ENCODE measurements around the gene SLIT3. TPM values are rescaled to one million over a fixed set of nuclear protein-coding genes. Genes with fewer than 3 reads are reported as not detected.

The SLIT3 gene
- total and polyA plus RNA-seq, 9 of the 15 experiments (the other 6 are each of a cell fraction or from before 2014, with no cell fraction given): 0.01 to 0.04 TPM; not detected in 7

DNA sequence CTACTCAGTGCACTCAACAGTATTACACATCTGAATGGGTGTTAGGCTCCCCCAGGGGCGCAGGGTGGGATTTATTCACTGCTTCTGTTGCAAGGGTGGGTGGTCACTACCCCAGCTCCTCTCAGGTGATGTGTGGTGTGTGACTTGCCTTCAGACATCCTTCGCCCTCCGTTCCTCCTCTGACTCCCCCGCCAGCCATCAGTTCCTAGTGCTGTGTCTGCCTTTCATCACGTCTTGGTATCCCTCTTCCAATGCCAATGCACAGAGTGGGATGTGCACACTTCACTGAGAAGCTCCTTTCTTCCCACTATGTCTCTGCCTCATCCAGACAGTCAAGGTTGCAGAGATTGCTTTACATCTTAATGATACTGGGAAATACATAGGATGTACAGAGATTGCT lies 79.4 kb downstream of the SLIT3 start:
- Histone ChIP-seq H3K9me1 (ENCODE audit: control insufficient read depth, insufficient read depth, low read length) (no peaks in the 10 kb centered on the region), H3K36me3 (ENCODE audit: control insufficient read depth, insufficient read depth, low read length) (no peaks in the 10 kb centered on the region), H4K20me1 (replicated peaks; ENCODE audit: control insufficient read depth, insufficient read depth, low read length) (no peaks in the 10 kb centered on the region), H2AFZ (ENCODE audit: low read depth, low read length) (no peak overlapping the region), H3K79me2 (ENCODE audit: control insufficient read depth, insufficient read depth, low read length) (no peaks in the 10 kb centered on the region), H3K4me2 (ENCODE audit: insufficient read depth, low read length) (no peak overlapping the region), H3K9ac (ENCODE audit: insufficient read depth in 1 of 2, low read depth in 2 of 2, low read length in 2 of 2) (no peak overlapping the region), H3K4me3 (no peak overlapping the region), H3K27me3 (ENCODE audit: control insufficient read depth in 2 of 2, insufficient read depth in 2 of 2, low read length in 2 of 2) (peaks cover 0 to 3% of the 10 kb centered on the region in 2 experiments; a peak in 1 of 5 replicates), H3K9me3 (replicated peaks; ENCODE audit: control insufficient read depth, insufficient read depth, low read depth, low read length) (no peaks in the 10 kb centered on the region), H3K4me1 (replicated peaks in 1 of 2; ENCODE audit: control insufficient read depth in 2 of 2, insufficient read depth in 2 of 2, low read length in 2 of 2) (no peaks in the 10 kb centered on the region), H3K27ac (ENCODE audit: extremely low read depth, low read depth, low read length) (no peak overlapping the region)
- POLR2A ChIA-PET: no interaction called here
- CTCF ChIA-PET (ENCODE audit: low intra/inter-chr PET ratio): no interaction called here
- in situ Hi-C loops (cut with MboI): no loop called here
- FAIRE-seq (no peak), DNase-seq (ENCODE audit: extremely low read depth in 1 of 4, low spot score in 3 of 4) (no peak), ATAC-seq (no peak)
- BruUV-seq (replicated peaks): no TSS peak
- TF ChIP-seq ZBTB8A (IDR thresholded peaks at IDR 0.05; ENCODE audit: partially characterized antibody) (no peak), TCF7L2 (IDR thresholded peaks at IDR 0.05; ENCODE audit: low read depth, low read length) (no peak), ZNF134 (CRISPR knock-in tag; conservative IDR thresholded peaks at IDR 0.05) (no peak), SRSF1 (IDR thresholded peaks at IDR 0.05; ENCODE audit: low read depth, low read length) (no peak), RFX5 (IDR thresholded peaks at IDR 0.05; ENCODE audit: low read depth, low read length) (no peak), NR3C1 (CRISPR knock-in tag; IDR thresholded peaks at IDR 0.05) (no peak), RNF2 (IDR thresholded peaks at IDR 0.05) (no peak), ZNF561 (CRISPR knock-in tag; conservative IDR thresholded peaks at IDR 0.05) (no peak), E2F3 (CRISPR knock-in tag; IDR thresholded peaks at IDR 0.05) (no peak), MTF1 (CRISPR knock-in tag; IDR thresholded peaks at IDR 0.05; ENCODE audit: borderline replicate concordance) (no peak), FOXK2 (conservative IDR thresholded peaks at IDR 0.05 in 1 of 2, IDR thresholded peaks at IDR 0.05 in 1 of 2; ENCODE audit: low read depth in 2 of 2) (no peak), HOXB6 (CRISPR knock-in tag; IDR thresholded peaks at IDR 0.05; ENCODE audit: borderline replicate concordance) (no peak)
- TF ChIP-seq, protein P1, sequence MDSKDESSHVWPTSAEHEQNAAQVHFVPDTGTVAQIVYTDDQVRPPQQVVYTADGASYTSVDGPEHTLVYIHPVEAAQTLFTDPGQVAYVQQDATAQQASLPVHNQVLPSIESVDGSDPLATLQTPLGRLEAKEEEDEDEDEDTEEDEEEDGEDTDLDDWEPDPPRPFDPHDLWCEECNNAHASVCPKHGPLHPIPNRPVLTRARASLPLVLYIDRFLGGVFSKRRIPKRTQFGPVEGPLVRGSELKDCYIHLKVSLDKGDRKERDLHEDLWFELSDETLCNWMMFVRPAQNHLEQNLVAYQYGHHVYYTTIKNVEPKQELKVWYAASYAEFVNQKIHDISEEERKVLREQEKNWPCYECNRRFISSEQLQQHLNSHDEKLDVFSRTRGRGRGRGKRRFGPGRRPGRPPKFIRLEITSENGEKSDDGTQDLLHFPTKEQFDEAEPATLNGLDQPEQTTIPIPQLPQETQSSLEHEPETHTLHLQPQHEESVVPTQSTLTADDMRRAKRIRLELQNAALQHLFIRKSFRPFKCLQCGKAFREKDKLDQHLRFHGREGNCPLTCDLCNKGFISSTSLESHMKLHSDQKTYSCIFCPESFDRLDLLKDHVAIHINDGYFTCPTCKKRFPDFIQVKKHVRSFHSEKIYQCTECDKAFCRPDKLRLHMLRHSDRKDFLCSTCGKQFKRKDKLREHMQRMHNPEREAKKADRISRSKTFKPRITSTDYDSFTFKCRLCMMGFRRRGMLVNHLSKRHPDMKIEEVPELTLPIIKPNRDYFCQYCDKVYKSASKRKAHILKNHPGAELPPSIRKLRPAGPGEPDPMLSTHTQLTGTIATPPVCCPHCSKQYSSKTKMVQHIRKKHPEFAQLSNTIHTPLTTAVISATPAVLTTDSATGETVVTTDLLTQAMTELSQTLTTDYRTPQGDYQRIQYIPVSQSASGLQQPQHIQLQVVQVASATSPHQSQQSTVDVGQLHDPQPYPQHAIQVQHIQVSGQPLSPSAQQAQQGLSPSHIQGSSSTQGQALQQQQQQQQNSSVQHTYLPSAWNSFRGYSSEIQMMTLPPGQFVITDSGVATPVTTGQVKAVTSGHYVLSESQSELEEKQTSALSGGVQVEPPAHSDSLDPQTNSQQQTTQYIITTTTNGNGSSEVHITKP (IDR thresholded peaks at IDR 0.05; ENCODE audit: partially characterized antibody): no peak
- TF ChIP-seq, protein P2, sequence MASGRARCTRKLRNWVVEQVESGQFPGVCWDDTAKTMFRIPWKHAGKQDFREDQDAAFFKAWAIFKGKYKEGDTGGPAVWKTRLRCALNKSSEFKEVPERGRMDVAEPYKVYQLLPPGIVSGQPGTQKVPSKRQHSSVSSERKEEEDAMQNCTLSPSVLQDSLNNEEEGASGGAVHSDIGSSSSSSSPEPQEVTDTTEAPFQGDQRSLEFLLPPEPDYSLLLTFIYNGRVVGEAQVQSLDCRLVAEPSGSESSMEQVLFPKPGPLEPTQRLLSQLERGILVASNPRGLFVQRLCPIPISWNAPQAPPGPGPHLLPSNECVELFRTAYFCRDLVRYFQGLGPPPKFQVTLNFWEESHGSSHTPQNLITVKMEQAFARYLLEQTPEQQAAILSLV (tag; IDR thresholded peaks at IDR 0.05): no peak
- 0% methylated on average over 5 of the region's 5 CpGs for WGBS (ENCODE audit: insufficient coverage, low coverage, missing lambda C conversion rate)
- intact Hi-C loops (cut with micrococcal nuclease): no loop called here
